ENCODE data around the gene USP46.
A peak's percentile ranks its signal among the peaks of the same experiment; 100 is the strongest.

The USP46 gene

DNA sequence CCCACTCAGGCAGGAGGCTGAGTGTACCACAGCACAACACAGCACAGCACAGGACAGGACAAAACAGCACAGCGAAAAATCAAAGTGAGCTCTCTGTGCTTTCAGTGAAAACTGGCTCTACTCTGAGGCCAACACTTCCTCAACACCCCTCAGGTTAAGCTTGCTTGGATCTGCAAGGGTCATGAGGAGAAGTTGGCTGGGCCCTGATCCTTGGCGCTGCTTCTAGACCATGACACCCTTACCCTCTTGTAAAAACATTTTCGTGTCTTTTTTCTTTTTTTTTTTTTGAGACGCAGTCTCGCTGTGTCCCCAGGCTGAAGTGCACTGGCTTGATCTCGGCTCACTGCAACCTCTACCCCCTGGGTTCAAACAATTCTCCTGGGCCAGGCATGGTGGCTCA is 25.3 kb downstream of the USP46 start:
- Histone ChIP-seq H3K9me3 (no peaks in the 10 kb centered on the region), H3K36me3 (no peaks in the 10 kb centered on the region), H3K4me1 (peaks cover 0 to 25% (median 1%) of the 10 kb centered on the region in 4 donors), H3K27me3 (no peaks in the 10 kb centered on the region), H3K27ac (no peak overlapping the region), H3K4me3 (no peak overlapping the region)
- DNase-seq: no peak
- TF ChIP-seq, protein P1, sequence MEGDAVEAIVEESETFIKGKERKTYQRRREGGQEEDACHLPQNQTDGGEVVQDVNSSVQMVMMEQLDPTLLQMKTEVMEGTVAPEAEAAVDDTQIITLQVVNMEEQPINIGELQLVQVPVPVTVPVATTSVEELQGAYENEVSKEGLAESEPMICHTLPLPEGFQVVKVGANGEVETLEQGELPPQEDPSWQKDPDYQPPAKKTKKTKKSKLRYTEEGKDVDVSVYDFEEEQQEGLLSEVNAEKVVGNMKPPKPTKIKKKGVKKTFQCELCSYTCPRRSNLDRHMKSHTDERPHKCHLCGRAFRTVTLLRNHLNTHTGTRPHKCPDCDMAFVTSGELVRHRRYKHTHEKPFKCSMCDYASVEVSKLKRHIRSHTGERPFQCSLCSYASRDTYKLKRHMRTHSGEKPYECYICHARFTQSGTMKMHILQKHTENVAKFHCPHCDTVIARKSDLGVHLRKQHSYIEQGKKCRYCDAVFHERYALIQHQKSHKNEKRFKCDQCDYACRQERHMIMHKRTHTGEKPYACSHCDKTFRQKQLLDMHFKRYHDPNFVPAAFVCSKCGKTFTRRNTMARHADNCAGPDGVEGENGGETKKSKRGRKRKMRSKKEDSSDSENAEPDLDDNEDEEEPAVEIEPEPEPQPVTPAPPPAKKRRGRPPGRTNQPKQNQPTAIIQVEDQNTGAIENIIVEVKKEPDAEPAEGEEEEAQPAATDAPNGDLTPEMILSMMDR (IDR thresholded peaks at IDR 0.05): no peak
- intact Hi-C loops (cut with DNase I; ENCODE audit: low total_unique reads): no loop called here

GRCh38 chr4:52628974-52629373 is 30.1 kb downstream of the USP46 start:
- Histone ChIP-seq H3K27me3 (no peaks in the 10 kb centered on the region), H3K9me3 (no peaks in the 10 kb centered on the region), H3K36me3 (peaks cover 0 to 22% (median 12%) of the 10 kb centered on the region in 3 donors), H3K4me3 (no peak overlapping the region), H3K4me1 (peaks cover 0 to 20% (median 1%) of the 10 kb centered on the region in 4 donors), H3K27ac (no peak overlapping the region)
- TF ChIP-seq, protein P1 (IDR thresholded peaks at IDR 0.05): no peak
- intact Hi-C loops (cut with DNase I; ENCODE audit: low total_unique reads): no loop called here
- no peak for DNase-seq

DNA sequence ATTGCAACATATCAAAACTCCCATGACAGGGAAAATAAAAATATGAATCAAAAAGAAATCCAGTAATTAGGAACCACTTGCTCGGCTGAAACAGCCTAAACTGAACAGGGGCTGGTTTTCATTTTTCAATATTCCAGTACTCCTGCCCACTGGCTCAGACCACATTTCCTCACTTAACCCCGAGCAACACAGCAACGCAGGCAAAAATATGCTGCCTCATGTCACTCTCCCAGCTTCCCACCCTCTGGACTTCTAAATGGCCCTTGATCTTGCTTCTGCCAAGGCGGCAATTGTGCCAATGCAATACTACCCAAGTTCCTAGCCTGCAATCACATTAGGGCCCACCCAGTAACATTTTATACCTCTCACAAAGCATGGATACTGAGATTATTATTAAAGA is 30.6 kb downstream of the USP46 start:
- no peaks in the 10 kb centered on the region for H3K27me3 ChIP-seq

GRCh38 chr4:52627876-52628275 is 31.2 kb downstream of the USP46 start:
- DNase-seq: peak in 1 of 2 donors; percentile 29
- peak overlapping the region in 1 of 2 donors; percentile 25 for H3K27ac ChIP-seq
- intact Hi-C loops (cut with DNase I; ENCODE audit: low total_unique reads): no loop called here
- TF ChIP-seq, protein P1 (IDR thresholded peaks at IDR 0.05): no peak
- H3K36me3 ChIP-seq: peaks cover 0 to 22% (median 12%) of the 10 kb centered on the region in 3 donors
- H3K4me3 ChIP-seq: no peak overlapping the region
- H3K9me3 ChIP-seq: no peaks in the 10 kb centered on the region
- peaks cover 0 to 16% (median 1%) of the 10 kb centered on the region in 4 donors for H3K4me1 ChIP-seq
- H3K27me3 ChIP-seq: no peaks in the 10 kb centered on the region

More for the DNA sequence above, 30.6 kb downstream of the USP46 start:
- DNase-seq: no peak
- TF ChIP-seq, protein P1 (IDR thresholded peaks at IDR 0.05): no peak
- H3K27ac ChIP-seq: peak overlapping the region in 1 of 2 donors; percentile 25
- intact Hi-C loops (cut with DNase I; ENCODE audit: low total_unique reads): no loop called here
- peaks cover 0 to 22% (median 12%) of the 10 kb centered on the region in 3 donors for H3K36me3 ChIP-seq
- H3K4me3 ChIP-seq: no peak overlapping the region
- H3K9me3 ChIP-seq: no peaks in the 10 kb centered on the region
- peaks cover 0 to 16% (median 1%) of the 10 kb centered on the region in 4 donors for H3K4me1 ChIP-seq

- Histone ChIP-seq H3K4me3 (no peak overlapping the region), H3K4me1 (peaks cover 0 to 16% (median 1%) of the 10 kb centered on the region in 4 donors), H3K9me3 (no peaks in the 10 kb centered on the region), H3K27me3 (no peaks in the 10 kb centered on the region), H3K36me3 (peaks cover 0 to 22% (median 12%) of the 10 kb centered on the region in 3 donors), H3K27ac (no peak overlapping the region)
- no peak for DNase-seq
- TF ChIP-seq, protein P1 (IDR thresholded peaks at IDR 0.05): no peak
- intact Hi-C loops (cut with DNase I; ENCODE audit: low total_unique reads): no loop called here
Observed at GRCh38 chr4:52625216-52625615, 33.9 kb downstream of the USP46 start.

DNA sequence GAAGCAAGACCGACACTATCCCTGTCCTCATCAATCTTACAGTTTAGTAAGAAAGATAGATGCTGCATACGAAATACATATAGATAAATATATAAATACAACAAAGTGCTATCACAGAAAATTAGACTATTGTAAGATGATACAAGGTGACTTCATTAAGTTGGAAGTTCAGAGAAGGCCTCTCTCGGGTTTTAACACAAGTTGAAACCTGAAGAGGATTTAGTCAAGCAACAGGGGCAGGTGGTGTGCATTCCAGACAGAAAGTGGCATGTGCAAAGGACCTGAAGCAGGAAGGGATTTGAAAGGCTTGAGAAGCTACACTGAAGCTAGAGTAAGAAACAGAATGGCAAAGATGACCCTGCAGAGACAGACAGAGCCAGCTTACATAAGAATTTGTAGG is 36.5 kb downstream of the USP46 start:
- TF ChIP-seq, protein P1 (IDR thresholded peaks at IDR 0.05): no peak
- intact Hi-C loops (cut with DNase I; ENCODE audit: low total_unique reads): no loop called here
- no peak overlapping the region for H3K4me3 ChIP-seq
- H3K27me3 ChIP-seq: no peaks in the 10 kb centered on the region
- H3K9me3 ChIP-seq: no peaks in the 10 kb centered on the region
- DNase-seq: no peak
- peaks cover 0 to 4% (median 0%) of the 10 kb centered on the region in 4 donors for H3K4me1 ChIP-seq
- no peak overlapping the region for H3K27ac ChIP-seq
- peaks cover 0 to 22% (median 12%) of the 10 kb centered on the region in 3 donors for H3K36me3 ChIP-seq
